ENCODE measurements around the gene PTDSS2.
"Not testable (repeated sequence)": the region's sequence is repeated elsewhere in the genome, so short reads cannot be mapped to it uniquely, and the experiment has no call there.

PTDSS2 gene

DNA sequence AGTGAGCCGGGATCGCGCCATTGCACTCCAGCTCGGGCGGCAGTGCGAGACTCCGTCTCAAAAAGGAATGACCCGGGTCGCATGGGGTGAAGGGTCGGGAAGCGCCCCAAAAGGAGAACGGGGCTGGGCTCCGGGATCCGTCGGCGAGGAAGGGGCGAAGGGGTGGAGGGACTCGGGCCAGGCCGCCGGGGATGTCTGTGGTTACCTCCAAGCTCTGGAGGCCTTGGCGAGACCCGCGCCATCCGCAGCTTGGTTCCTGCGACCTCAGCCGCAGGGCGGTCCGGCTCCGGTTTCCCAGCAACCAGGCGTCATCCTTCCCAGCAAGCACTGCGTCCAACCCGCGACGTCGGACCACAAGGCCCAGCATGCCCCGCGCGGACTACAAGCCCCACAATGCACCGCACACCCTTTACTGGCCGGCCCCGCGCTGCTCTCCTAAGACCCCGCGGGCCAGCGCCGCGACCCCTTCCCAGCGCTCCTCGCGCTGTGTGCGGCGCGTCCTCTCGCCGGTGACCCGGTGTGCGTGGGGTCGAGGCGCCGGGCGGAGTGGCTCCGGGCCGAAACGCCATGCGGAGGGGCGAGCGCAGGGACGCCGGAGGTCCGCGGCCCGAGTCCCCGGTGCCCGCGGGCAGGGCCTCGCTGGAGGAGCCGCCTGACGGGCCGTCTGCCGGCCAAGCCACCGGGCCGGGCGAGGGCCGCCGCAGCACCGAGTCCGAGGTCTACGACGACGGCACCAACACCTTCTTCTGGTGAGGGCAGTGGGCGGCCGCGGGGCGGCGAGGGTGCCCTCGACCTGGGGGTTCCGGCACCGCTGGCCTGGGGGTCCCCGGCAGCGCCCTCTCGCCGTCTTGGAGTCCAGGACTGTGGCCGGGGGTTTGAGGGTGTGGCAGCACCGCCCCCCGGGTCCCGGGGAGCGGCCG, at the start of gene PTDSS2:
PTDSS2 (plus strand) TSS at position 391 of the 920 bp plus-strand sequence; CDS start at position 568, 177 bp downstream.
- peak; percentile 49 to 97 (median 92) for DNase-seq

DNA sequence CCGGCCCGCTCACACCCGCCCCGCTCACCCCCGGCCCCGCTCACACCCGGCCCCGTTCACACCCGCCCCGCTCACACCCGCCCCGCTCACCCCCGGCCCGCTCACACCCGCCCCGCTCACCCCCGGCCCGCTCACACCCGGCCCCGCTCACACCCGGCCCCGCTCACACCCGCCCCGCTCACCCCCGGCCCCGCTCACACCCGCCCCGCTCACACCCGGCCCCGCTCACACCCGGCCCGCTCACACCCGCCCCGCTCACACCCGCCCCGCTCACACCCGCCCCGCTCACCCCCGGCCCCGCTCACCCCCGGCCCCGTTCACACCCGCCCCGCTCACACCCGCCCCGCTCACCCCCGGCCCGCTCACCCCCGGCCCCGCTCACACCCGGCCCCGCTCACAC, 48.9 kb upstream of the PTDSS2 start:
- not testable (repeated sequence) for DNase-seq

DNA sequence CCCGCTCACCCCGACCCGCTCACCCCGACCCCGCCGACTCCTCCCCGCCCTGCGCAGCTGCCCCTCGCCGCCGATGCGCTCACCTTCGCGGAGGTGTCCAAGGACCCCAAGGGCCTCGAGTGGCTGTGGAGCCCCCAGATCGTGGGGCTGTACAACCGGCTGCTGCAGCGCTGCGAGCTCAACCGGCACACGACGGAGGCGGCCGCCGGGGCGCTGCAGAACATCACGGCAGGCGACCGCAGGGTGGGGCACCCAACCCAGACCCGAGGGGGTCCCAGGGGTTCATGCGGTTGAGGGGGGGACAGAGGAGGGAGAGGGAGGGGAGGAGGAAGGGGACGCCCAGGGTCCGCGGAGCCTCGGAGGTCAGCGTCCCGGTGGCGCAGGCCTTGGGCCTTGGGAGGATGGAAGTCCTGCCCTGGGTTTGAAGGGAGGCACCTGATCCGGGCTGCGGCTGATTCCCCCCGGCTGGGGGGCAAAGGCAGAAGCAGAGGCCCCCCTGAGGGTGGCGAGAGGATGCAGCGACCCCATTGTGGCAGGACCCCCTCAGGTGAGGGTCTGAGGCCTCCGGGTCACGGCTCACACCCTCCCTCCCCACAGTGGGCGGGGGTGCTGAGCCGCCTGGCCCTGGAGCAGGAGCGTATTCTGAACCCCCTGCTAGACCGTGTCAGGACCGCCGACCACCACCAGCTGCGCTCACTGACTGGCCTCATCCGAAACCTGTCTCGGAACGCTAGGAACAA, 46.9 kb upstream of the PTDSS2 start:
- no peak for DNase-seq

DNA sequence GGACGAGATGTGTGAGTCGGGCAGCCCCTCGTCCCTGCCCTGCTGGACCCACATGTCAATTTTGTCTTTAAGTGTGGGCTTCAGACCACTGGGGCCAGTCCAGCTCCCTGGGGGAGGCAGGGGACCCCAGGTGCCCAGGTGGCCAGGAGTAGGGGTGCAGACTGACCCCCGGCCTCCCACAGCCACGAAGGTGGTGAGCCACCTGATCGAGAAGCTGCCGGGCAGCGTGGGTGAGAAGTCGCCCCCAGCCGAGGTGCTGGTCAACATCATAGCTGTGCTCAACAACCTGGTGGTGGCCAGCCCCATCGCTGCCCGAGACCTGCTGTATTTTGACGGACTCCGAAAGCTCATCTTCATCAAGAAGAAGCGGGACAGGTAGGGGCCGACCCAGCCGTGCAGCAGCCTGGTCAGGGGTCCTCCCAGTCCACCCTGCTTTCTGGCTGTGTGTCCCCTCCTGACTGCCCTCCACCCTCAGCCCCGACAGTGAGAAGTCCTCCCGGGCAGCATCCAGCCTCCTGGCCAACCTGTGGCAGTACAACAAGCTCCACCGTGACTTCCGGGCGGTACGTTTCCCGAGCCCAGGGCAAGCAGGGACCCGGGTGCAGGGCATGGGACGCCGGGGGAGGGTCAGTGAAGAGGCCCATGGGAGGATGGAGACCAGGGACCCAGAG, 46.2 kb upstream of the PTDSS2 start:
- no peak for DNase-seq

GRCh38 chr11:404551-405264, 45.4 kb upstream of the PTDSS2 start:
- no peak for DNase-seq

DNA sequence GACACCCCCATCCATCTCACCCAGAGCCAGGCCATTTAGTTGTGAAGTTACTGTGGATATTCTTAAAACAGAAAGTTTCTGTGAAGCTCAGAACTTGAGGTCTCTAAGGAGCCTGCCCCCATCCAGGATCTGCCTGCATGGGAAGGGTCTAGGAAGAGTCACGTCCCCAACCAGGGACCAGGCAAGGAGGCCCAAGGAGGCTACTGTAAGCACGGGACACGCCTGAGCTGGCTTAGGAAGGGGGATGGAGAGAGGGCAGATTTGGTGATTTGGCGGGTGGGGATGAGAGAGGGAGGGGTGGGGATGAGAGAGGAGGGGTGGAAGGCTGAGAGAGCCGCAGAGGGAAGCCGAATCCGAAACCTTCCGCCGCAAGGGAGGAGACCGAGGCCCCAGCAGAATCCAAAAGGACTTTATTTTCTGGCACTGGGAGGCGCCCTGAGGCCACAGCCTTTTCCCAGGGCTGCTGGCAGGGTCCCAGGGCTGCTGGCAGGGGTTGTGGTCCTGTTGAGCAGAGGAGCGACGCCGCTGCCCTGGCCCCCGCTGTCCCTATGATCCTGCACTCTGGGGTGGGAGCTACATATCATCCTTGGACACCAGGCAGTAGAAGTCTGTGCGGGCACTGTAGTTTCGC, 44.6 kb upstream of the PTDSS2 start:
- peak in 22 of 56 donors; percentile 12 to 77 (median 42) for DNase-seq

DNA sequence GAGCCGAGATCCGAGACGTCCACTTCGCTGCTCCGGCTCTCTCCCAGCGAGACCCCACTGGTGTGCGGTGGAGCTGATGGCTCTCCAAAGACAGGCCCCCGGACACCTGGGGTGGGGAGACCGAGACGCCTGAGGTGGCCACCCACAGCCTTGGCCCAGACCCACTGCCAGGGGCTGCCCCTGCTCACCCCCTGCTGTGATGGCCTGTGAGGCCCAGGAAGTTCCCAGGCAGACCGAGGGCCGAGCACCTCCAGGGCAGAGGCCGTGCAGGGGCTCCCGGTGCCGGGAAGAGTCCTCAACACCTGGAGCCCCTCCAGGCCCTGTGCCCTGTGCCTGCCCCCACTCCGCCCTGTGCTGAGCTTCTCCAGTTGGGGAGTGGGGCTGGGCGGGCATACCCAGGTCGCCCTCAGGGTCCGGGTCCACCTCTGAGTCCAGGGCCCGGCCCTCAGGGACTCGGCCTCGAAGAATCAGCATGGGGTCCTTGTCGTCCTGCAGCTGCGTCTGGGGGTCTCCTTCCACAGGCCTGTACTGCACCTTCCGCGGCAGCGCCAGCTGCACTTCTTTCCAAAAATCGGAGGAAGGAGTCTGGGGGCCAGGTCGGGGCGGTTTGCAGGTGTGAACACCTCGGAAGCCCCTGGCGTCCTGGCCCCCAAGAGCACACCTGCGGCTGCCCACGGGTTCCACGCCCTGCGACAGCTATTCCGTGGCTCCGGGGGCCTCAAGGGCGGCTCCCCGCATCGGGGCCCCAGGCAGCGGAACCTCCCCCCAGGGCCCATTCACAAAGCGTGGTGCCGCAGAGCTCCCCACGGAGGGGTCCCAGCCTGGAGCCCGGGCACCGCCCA, 43.9 kb upstream of the PTDSS2 start:
- no peak for DNase-seq

DNA sequence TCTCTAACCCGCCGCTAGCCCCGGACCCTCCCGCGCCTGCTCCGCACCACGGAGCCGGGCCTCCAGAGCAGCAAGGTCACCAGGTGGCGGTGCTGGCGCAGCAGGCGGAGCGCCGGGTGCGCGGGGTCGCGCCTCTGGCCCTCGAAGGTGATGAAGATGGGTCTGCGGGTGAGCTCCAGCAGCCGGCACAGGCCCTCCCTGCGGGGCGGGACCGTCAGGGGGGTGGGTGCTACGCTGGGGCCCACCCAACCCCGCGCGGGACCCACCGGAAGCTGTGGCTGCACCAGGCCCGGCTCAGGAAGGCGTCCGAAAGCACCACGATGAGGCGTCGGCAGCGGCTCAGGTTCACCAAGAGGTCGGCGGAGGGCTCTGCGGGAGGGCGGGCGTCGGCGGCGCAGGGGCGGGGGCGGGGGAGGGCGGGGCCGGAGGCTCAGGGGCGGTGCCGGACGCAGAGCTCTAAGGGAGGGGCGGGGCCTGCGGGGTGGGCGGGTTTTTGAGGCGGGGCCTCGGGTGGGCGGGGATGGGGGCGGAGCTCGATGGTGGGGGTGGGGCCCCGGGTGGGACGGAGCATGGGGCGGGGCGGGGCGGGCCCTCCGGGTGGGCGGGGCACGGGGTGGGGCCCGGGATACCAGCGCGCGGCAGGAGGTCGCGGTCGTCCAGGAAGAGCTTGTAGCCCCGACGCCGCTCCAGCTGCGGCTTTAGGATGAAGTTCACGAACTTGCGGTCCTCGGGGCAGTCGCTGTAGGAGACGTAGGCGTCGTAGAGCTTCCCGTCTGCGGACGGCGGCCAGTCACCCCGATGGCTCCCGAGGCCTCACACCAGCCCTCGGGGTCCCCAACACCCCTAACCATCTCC, 43.1 kb upstream of the PTDSS2 start:
- peak in 35 of 56 donors; percentile 16 to 82 (median 57) for DNase-seq

GRCh38 chr11:407651-408123, 42.4 kb upstream of the PTDSS2 start:
- DNase-seq: no peak

DNA sequence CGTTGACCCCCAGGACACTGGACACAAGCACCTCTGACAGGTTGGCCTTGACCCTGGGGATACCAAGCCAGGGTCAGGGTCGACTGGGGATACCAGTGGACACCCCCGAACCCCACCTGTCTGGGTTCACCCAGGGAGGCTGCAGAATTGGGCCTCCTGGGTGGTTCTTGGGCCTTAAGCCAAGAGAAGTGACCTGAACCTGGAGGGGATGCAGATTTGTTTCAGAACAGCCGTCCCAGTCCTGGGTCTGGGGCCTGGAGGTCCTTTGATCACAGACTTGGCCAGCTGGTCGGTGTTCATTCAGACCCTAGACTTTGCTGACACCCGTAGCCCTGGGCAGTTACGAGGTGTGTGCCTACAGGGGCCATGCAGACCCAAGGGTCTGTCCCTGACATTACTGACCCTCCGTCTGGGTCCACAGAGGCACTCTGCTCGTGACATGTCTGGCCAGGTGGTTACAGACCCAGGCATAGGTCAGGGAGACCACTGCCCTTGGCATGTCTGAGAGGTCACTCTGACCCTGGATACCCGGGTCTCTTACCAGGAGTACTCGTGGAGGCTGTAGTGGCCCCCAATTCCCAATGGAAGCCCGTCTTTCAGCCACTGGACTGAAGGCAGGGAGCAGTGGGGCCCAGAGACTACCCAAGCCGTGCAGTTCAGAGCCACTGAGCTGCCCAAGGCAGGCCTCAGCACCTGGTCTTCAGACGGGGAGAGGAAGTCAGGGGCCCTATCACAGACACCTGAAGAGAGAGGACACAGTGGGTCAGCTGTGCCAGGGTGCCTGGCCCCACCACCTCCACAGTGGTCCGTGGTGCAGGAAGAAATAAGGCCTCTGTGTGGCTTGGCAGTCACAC, 41.7 kb upstream of the PTDSS2 start:
- no peak for DNase-seq

DNA sequence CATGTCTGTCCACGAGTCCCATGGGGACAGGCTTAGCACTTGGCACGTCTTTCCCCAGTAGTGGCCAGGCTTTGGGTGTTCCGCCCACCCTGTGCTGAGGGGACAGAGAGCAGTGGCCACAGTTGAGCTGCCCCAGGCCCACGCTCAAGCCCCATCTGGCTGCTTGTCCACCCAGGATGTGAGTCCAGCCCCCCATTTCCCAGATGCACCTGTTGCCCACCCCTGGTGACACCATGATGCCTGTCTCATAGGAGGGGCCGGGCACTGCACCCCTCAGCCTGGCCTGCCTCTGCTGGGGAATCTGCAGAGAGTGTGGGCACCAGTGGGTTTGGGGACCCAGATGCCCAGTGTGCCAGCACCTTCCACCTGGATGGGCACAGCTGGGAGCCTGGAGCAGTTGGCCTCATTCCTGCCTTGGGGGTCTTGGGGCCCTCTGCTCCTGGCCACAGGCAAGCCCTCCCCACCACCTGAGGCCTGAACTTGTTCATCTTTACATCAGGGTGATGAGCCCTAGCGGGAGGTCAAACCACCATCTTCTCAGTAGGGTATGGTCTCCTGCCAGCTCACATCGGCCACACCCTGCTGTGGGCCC, 41.0 kb upstream of the PTDSS2 start:
- DNase-seq: no peak

DNA sequence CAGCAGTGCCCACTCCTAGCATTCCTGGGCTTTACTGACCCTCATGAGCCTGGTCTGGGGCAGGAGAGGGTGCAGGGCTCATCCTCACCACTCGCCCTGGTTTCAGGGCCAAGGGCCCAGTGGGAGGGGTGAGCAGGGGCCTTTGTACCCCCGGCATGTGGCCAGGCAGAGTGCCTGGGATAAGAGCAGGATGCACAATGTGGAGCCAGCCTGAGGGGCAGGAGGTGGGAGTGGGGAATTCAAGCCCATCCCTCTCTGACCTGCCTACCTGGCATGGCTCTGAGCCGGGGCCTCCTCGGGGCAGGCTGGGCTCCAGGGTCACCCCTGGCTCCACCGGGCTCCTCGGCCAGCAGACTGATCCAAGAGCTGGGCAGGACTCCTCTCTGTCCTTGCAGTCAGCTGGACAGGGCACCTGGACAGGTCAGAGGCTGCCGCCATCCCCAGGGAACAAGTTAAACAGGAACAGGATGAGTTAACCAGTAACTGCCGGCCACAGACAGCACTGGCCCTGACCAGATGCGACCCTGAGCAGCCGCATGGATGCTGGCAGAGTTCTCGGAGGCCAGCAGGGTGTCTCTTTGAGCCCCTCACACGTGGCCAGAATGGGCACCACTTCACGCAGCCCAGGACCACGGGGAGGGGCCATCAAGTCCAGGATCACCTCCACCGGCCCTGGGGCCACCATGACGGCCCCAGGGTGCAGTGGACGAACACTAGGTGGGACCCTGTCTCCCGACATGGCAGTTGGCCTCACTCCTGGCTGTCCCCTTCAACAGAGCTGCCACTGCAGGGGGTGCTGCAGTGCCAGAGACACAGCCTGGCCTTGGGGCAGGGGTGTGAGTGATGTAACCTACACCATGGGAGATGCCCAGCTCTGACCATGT, 40.2 kb upstream of the PTDSS2 start:
- DNase-seq: no peak

- not testable (repeated sequence) for DNase-seq
Observed at GRCh38 chr11:410711-411110, 39.4 kb upstream of the PTDSS2 start.

DNA sequence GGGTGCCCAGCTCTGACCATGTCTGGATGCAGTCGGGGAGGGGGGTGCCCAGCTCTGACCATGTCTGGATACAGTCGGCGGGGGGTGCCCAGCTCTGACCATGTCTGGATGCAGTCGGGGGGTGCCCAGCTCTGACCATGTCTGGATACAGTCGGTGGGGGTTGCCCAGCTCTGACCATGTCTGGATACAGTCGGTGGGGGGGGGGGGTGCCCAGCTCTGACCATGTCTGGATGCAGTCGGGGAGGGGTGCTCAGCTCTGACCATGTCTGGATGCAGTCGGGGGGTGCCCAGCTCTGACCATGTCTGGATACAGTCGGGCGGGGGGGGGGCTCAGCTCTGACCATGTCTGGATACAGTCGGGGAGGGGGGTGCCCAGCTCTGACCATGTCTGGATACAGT, 38.6 kb upstream of the PTDSS2 start:
- DNase-seq: not testable (repeated sequence)

DNA sequence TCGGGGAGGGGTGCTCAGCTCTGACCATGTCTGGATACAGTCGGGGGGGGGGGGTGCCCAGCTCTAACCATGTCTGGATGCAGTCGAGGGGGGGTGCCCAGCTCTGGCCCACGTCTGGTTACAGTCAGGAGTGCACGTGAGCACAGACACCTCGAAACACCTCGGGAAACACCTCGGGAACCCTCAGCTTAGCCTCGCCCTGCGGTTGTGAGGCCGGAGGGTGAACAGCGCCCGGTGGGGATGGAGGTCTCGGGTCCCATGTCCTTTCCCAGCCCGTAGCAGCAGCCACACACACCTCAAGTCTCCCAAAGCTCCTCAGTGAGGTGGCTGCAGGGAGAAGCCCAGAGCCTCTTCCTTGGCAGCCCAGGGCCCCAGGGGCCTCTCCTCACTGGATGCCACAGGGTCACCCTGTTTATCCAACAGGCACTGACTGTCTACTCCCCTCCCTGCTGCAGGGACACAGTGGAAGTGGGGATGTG, 37.4 kb upstream of the PTDSS2 start:
- DNase-seq: no peak

Measured in amygdala (tissue), 56 donors.